HG02840 (cell line): ENCODE results near the gene HNF1A.
"Not testable (repeated sequence)": the region's sequence is repeated elsewhere in the genome, so short reads cannot be mapped to it uniquely, and the experiment has no call there.

Experiments
- ATAC-seq: cut with Tn5 transposase; IDR thresholded peaks from one replicate; pipeline ENCODE4 v1.9.1; 2021; ENCODE audit warnings: mild to moderate bottlenecking, moderate library complexity, moderate number of reproducible peaks; ENCODE audit not compliant: unreplicated experiment, low FRiP score

Gene HNF1A

GRCh38 chr12:121036810-121037326 is 58.5 kb downstream of the HNF1A start:
- no peak for ATAC-seq

GRCh38 chr12:121038861-121039668 is 60.7 kb downstream of the HNF1A start, which contains the start of gene OASL:
Gene OASL, minus strand, starts transcription at chr12:121039246. Its CDS starts 275 bp downstream, at chr12:121038971.
- ATAC-seq, result peak; percentile 73

GRCh38 chr12:121043067-121043466 is 64.7 kb downstream of the HNF1A start:
- no peak for ATAC-seq

DNA sequence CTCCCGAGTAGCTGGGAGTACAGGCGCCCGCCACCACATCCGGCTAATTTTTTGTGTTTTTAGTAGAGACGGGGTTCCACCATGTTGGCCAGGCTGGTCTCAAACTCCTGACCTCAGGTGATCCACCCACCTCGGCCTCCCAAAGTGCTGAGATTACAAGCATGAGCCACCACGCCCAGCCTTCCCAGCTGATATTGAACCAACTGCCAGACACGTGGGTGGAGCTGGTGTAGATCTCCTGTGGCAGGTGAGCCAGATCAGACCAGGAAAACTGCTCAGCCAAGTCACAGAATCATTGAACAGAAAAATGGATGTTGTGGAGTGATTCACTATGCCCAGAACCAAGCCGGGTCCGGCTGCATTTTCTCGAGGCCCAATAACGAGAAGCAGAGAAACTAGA is 69.1 kb downstream of the HNF1A start:
- ATAC-seq, result not testable (repeated sequence)

DNA sequence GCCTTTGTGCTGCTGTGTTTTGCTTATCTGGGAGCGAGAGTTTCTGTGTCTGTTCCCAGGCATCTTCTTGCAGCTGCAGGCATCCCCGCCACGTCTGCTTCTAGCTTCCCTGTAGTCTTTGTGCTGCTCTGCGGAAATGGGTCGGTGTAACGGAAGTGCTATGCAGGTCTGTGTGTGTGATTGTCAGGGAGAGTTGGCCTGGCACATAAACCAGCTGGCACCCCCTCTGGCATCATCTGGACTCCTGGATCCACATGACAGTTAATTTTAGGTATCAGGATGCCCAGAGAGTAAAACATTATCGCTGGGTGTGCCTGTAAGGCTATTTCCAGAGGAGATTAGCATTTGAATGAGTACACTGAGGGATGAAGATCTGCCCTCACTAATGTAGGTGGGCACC is 70.1 kb downstream of the HNF1A start:
- ATAC-seq, result no peak

DNA sequence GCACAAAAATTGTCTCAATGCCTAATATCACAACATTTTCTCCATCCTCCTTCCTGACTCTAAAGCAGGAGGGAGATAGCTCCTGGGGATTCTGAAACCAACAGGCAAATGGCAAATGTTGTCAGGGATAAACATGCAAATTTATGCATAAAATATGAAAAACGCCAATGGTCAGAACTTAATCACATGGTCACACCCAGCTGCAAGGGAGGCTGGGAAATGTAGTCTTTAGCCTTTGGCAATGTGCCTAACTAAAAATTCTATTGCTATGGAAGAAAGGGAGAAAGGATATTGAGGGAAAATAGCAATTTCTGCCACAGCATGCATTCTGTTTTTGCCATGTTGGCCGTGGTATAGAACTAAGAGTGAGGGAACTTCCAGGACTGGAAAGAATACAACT is 72.4 kb downstream of the HNF1A start:
- no peak for ATAC-seq
